Activated CD8-positive, alpha-beta memory T cell treated with anti-CD3 and anti-CD28 coated beads for 1 hour (primary cell): ENCODE measurements around the gene CTIF.

Source experiments
- DNase-seq, 2 donors: peaks; one replicate each; pipeline ENCODE4 v3.0.0-alpha.2; 2020; ENCODE audit warnings: low read depth in 1 of 2; ENCODE audit errors: extremely low read depth in 1 of 2

Gene CTIF

GRCh38 chr18:48765053-48765452 lies 226.2 kb downstream of the CTIF start:
- no peak for DNase-seq

DNA sequence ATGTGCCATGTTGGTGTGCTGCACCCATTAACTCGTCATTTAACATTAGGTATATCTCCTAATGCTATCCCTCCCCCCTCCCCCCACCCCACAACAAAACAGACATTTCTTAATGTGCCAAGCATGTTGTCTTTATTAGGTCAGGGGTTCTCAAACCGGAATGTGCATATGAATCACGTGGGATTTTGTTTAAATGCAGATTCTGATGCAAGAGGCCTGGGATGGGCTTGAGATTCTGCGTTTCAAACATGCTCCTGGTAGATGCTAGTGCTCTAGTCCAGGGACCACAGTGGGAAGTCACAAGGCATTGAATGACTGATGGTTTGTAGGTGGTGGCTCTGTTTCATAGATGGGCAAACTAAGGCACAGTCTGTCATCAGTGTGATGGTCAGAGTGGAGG lies 227.2 kb downstream of the CTIF start:
- DNase-seq = no peak

DNA sequence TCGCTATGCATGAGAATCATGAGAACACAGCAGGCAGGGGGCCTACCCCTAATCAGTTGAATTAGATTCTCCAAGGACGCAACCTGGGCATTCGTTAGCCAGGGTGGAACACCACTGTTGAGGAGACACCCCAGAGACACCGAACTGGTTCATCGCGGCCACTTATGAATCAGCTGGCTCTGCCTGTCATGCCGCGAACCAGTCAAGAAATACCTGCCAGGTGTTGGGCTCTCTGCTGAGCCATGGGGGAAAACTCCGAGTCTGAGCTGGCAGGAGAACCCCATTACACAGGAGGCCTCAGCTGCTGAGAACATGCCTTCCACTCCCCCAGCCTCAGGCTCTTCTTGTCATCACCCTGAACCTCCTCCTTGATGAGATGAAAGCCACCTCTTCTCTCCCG lies 227.7 kb downstream of the CTIF start:
- DNase-seq = no peak

GRCh38 chr18:48767090-48767690 lies 228.4 kb downstream of the CTIF start:
- no peak for DNase-seq

DNA sequence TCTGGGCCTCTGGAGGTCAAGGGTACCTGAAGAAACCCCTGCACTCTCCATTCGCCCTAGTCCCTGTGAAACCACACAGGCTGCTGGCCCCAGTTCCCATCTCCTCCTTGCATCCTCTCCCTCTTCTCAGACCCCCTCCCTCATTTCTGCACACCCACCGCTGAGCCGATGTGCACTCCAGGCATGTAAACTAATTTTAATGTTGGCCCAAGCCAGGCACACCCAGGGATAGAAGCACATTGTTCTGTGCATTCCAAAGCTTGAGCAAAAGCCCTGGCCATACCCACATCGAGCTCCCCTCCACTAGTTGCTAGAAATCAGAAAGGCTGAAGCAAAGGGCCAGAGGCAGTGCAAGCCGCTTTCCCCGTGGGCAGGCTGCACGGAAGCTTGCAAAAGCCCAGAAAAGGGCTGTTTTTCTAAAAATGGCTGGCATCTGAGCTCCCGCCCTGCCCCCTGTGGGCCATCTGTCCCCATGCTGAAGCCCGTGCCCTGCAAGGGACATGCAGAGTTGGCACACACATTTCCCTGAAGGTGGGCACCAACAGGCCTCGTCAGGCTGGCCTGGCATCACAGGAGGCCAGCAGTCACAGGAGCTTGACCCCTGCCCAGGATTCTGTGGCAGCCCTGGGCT lies 230.3 kb downstream of the CTIF start:
- no peak for DNase-seq

GRCh38 chr18:48770243-48770642 lies 231.4 kb downstream of the CTIF start:
- no peak for DNase-seq

DNA sequence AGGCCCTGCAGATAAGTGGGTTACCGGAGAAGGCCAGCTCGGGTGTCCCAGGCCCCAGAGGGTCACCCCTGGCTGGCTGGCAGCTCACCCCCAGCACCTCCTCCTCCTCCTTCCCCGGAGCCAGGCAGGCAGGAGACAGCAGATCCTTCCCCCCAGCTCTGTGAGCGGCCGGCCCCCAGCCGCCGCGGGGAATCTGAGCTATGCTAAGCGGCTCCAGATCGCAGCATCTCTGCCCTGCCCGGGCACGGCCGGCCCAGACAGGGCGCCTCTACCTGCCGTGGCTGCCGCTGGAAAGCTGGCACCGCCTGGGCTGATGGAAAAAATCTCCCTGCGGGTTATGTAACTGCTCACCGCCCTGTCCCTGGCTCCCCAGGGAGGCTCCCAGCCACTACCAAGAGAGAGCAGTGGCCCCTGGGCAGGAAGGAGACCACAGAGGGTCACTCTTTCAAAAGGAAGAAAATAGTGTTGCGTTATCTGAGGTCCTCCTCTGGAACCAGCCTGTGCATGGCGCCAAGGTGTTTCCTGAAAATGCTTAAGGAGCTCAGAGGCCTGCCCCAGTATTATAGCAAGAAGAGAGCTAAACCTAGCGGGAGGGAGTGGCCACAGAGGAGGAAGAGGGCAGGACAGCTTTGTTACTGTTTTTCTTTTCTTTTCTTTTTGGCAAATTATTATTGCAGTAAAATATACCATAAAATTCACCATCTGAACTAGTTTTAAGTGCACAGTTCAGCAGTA lies 233.0 kb downstream of the CTIF start:
- no peak for DNase-seq

DNA sequence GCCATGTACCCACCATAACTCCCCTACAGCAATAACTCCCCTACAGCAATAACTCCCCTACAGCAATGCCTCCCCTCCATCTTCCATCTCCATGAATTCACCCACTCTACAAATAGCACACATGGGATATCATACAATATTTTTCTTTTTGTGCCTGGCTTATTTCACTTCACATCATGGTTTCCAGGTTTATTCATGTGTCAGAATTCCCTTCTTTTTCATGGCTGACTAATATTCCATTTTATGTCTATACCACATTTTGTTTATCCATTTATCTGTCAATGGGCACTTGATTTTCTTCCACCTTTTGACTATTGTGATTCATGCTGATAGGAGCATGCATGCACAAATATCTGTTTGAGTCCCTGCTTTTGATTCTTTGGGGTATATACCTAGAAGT lies 233.6 kb downstream of the CTIF start:
- no peak for DNase-seq

DNA sequence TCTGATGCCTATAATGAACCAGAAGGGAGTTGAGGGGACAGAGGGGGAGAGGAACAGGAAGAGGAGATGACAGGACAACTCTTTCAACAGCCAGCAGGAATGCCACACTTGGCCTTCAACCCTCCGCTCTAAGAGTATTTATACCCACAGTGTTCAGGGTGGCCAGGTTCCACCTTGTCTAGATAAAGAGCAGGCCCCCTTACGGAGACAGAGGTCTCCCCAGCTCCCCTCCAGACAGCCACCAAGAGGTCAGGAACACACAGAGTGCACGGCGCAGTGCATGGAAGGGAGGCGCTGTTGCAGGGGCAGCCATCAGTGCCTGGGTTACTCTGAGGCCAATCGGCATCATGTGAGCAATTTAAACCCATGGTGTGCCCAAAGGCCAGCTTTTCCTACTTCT lies 235.0 kb downstream of the CTIF start:
- DNase-seq = no peak

GRCh38 chr18:48774941-48775340 lies 236.1 kb downstream of the CTIF start:
- no peak for DNase-seq

DNA sequence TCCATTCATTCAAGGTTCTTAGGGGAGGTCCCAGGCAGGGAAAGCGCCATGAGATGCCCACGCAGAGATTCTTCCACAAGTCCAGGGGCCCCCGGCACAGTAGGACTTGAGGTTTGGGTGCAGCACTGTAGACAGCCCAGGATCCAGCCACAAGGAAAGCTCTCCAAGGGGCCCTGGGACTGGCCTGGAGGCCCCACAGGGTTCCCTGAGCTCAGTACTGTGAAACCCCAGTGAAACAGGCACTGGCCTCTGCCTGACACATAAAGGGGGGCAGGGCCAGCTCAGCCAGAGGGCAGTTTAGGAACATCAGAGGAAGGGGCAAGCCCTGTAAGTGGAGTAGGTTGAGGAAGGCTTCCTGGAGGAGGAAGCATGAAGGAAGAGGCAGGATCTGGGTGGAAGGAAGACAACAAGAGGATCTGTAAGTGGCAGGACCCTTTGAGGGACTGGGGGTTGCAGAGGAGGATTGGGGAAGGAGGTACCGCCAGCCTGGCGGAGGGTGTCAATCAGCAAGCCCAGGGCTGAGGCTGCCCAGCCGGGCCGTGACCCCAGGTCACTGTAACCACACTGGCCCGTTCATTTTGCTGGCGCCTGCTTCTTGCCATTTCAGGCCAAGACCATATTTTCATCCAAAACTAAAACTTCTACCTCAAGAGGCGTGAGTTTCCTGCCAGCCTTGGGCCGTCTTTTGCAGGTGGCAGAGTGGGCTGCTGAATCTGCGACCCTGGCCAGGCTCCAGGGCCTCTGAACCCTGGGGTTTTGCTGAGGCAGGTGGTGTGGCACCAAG lies 236.7 kb downstream of the CTIF start:
- DNase-seq = no peak

- no peak for DNase-seq
Observed at GRCh38 chr18:48776156-48776555, 237.3 kb downstream of the CTIF start.

GRCh38 chr18:48776641-48777025 lies 237.8 kb downstream of the CTIF start:
- no peak for DNase-seq

GRCh38 chr18:48777026-48777743 lies 238.4 kb downstream of the CTIF start:
- DNase-seq = peak; percentile 6 to 57

DNA sequence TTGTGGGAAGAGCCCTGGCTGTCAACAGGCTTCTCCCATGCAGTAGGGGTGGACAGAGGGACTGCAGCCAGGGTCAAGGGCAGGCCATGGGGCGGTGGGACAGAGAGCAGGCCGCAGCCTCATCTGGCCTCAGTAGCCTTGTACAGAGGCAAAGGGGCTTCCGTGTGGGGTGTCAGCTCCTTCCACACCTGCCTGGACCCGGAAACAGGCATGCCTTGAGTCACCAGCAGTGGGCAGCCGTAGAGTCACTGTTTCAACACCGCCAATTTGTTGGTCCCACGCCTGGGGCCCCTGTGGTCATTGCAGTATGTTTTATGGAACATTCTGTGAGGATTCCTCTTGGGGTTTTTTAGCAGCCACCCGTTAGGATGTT lies 238.9 kb downstream of the CTIF start:
- no peak for DNase-seq

- no peak for DNase-seq
Observed at GRCh38 chr18:48778344-48779011, 239.6 kb downstream of the CTIF start.

- no peak for DNase-seq
Observed at GRCh38 chr18:48779462-48779861, 240.6 kb downstream of the CTIF start.

DNA sequence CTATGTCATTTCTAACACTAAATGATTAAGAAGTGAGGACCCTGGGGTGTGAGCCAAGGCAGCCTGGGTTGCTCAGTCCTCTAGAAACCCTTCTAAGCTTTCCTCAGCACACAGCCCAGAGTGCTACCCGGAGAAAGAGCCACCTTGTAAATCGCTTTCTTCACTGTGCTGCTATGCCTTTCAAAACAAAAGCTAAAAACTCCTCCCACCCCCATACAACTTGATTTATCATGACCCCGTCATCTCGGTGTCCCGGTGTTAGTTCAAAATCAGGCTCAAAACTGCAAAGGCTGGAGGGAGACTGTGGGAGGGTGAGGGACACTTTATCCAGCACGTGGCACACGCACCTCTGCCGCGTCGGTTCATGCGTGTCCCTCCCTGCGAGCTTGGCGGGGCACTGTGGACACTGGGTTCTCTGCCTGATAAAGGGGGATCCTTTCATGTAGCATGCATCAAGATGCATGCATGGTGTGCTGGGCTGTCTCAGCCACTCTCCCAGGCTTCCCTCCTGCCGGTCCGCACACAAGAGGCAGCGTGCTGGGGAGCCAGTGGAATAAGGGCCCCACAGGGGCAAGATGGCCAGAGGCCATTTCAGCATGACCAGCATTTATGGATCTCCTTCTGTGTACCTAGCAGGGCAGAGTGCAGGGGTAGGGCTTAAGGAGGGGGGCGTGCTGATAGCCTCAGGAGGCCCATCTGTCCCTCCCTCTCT lies 241.5 kb downstream of the CTIF start:
- no peak for DNase-seq

- no peak for DNase-seq
Observed at GRCh38 chr18:48780913-48781162, 242.0 kb downstream of the CTIF start.
